Hepatocyte (in vitro differentiated cells): ENCODE results near the gene NAA30. TPM values are rescaled to one million over a fixed set of nuclear protein-coding genes. Genes with fewer than 3 reads are reported as not detected.

Source experiments
- DNase-seq: peaks from one replicate; pipeline ENCODE4 v3.0.0-alpha.2; 2016; ENCODE audit warnings: low spot score
- H2AFZ ChIP-seq: fragments of 200-600 bp; sonication (generic); 2 replicates; pipeline ENCODE4 v1.6.0; 2016; ENCODE audit warnings: antibody characterized with exemption, mild to moderate bottlenecking
- H3K27ac ChIP-seq: fragments of 200-600 bp; sonication (generic); 2 replicates; pipeline ENCODE4 v1.5.1; 2016; ENCODE audit warnings: mild to moderate bottlenecking
- H3K27me3 ChIP-seq: fragments of 200-600 bp; sonication (generic); 2 replicates; pipeline ENCODE4 v1.6.1; 2016
- H3K36me3 ChIP-seq: fragments of 200-600 bp; sonication (generic); replicated peaks from 2 replicates; pipeline ENCODE4 v1.5.1; 2016; ENCODE audit warnings: low read depth; ENCODE audit not compliant: insufficient read depth
- H3K4me1 ChIP-seq: fragments of 200-600 bp; sonication (generic); 2 replicates; pipeline ENCODE4 v1.5.1; 2016; ENCODE audit warnings: mild to moderate bottlenecking, moderate library complexity; ENCODE audit not compliant: insufficient read depth
- H3K4me2 ChIP-seq: fragments of 200-600 bp; sonication (generic); 2 replicates; pipeline ENCODE4 v1.6.0; 2016
- H3K4me3 ChIP-seq: fragments of 200-600 bp; sonication (generic); 2 replicates; pipeline ENCODE4 v1.5.1; 2016; ENCODE audit warnings: mild to moderate bottlenecking
- H3K79me2 ChIP-seq: fragments of 200-600 bp; sonication (generic); 2 replicates; pipeline ENCODE4 v1.6.0; 2017; ENCODE audit warnings: mild to moderate bottlenecking
- H3K9me2 ChIP-seq: fragments of 200-600 bp; sonication (generic); replicated peaks from 2 replicates; pipeline ENCODE4 v1.6.0; 2017; ENCODE audit warnings: mild to moderate bottlenecking; ENCODE audit not compliant: insufficient read depth
- H3K9me3 ChIP-seq: fragments of 200-600 bp; sonication (generic); 2 replicates; pipeline ENCODE4 v1.5.1; 2016; ENCODE audit warnings: low read depth, mild to moderate bottlenecking
- H4K20me1 ChIP-seq: fragments of 200-600 bp; sonication (generic); 2 replicates; pipeline ENCODE4 v1.6.0; 2016; ENCODE audit warnings: mild to moderate bottlenecking; ENCODE audit not compliant: insufficient read depth, poor library complexity, severe bottlenecking
- CTCF ChIP-seq: fragments of 200-600 bp; sonication (generic); IDR thresholded peaks from 2 replicates; pipeline ENCODE4 v1.5.1; 2016; ENCODE audit warnings: antibody characterized with exemption, mild to moderate bottlenecking; ENCODE audit not compliant: poor library complexity
- EZH2 ChIP-seq: fragments of 200-600 bp; sonication (generic); IDR thresholded peaks from 2 replicates; pipeline ENCODE4 v1.6.1; 2016; ENCODE audit warnings: antibody characterized with exemption, mild to moderate bottlenecking, borderline replicate concordance
- EZH2phosphoT487 ChIP-seq: fragments of 200-600 bp; sonication (generic); IDR thresholded peaks from one replicate; pipeline ENCODE4 v1.6.1; 2018; ENCODE audit warnings: antibody characterized with exemption, mild to moderate bottlenecking, low read depth, moderate library complexity; ENCODE audit not compliant: unreplicated experiment, severe bottlenecking
- WGBS: methylation state at CpG from one replicate; pipeline ENCODE4 v1.1.6; 2016; ENCODE audit warnings: low lambda C conversion rate; ENCODE audit errors: missing lambda C conversion rate; 5-methylcytosine and 5-hydroxymethylcytosine counted together
- polyA plus RNA-seq: library from polyadenylated mRNA; unstranded; fragments of >200 nt; fragmentation: Nextera tagmentation; extraction: Ambion mirVana; gene quantifications from 2 replicates; pipeline ENCODE4 v1.2.1, GENCODE V29; 2016
- total RNA-seq: library from RNA; depleted of rRNA; stranded (reverse); fragments of >200 nt; gene quantifications from 2 replicates; pipeline ENCODE4 v1.2.3, GENCODE V29; 2014

Gene NAA30
- total and polyA plus RNA-seq, 2 experiments from 2014 or later: 10.6 to 30.2 TPM

DNA sequence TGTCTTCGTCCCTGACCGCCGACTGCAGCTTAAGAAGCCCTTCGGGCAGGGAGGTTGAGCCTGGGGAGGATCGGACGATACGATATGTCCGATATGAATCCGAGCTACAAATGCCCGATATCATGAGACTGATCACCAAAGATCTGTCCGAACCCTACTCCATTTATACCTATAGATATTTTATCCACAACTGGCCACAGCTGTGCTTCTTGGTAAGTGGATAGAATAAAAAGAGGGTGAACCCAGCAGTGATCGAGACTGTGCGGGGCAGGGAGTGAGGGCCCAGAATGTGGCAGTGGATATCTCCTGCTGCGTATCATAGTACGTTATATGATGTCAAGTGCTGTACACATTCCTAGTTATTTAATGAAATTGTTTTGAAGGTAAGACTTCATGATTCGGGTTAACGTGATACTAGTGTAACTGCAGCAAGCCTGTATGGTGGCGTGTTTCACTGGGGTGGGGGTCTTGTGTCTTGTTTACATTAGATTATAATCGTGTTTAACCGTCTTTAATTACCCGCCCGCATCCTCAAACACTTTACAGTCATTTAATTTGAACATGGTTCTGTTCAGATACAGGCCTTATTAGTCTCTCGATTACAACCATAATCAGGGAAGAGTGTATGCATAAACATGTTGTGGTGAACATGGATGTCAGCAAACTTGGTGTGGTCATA, 1.3 kb downstream of the NAA30 start:
- H3K27ac ChIP-seq: peak overlapping the region; percentile 91
- peak; percentile 14 for DNase-seq
- peak overlapping the region; percentile 72 for H3K4me2 ChIP-seq
- no peaks in the 10 kb centered on the region for H3K36me3 ChIP-seq
- H4K20me1 ChIP-seq: peaks cover 37% of the 10 kb centered on the region
- no peaks in the 10 kb centered on the region for H3K9me2 ChIP-seq
- H3K4me3 ChIP-seq: peak overlapping the region; percentile 89
- H2AFZ ChIP-seq: peak overlapping the region; percentile 86
- peaks cover 20% of the 10 kb centered on the region for H3K4me1 ChIP-seq
- 16% methylated on average over 23 of the region's 23 CpGs for WGBS
- peaks cover 55% of the 10 kb centered on the region for H3K79me2 ChIP-seq
- TF ChIP-seq EZH2phosphoT487 (no peak), EZH2 (no peak), CTCF (no peak)
- no peaks in the 10 kb centered on the region for H3K27me3 ChIP-seq
- H3K9me3 ChIP-seq: no peaks in the 10 kb centered on the region

- Histone ChIP-seq H3K36me3 (no peaks in the 10 kb centered on the region), H3K9me3 (no peaks in the 10 kb centered on the region), H4K20me1 (peaks cover 37% of the 10 kb centered on the region), H3K79me2 (peaks cover 55% of the 10 kb centered on the region), H3K27me3 (no peaks in the 10 kb centered on the region), H2AFZ (no peak overlapping the region), H3K4me1 (peaks cover 20% of the 10 kb centered on the region), H3K9me2 (no peaks in the 10 kb centered on the region), H3K4me3 (peak overlapping the region; percentile 89), H3K4me2 (peak overlapping the region; percentile 72), H3K27ac (no peak overlapping the region)
- no peak for DNase-seq
- TF ChIP-seq EZH2 (no peak), EZH2phosphoT487 (no peak), CTCF (no peak)
Measured at GRCh38 chr14:57392830-57393229, 2.4 kb downstream of the NAA30 start.

DNA sequence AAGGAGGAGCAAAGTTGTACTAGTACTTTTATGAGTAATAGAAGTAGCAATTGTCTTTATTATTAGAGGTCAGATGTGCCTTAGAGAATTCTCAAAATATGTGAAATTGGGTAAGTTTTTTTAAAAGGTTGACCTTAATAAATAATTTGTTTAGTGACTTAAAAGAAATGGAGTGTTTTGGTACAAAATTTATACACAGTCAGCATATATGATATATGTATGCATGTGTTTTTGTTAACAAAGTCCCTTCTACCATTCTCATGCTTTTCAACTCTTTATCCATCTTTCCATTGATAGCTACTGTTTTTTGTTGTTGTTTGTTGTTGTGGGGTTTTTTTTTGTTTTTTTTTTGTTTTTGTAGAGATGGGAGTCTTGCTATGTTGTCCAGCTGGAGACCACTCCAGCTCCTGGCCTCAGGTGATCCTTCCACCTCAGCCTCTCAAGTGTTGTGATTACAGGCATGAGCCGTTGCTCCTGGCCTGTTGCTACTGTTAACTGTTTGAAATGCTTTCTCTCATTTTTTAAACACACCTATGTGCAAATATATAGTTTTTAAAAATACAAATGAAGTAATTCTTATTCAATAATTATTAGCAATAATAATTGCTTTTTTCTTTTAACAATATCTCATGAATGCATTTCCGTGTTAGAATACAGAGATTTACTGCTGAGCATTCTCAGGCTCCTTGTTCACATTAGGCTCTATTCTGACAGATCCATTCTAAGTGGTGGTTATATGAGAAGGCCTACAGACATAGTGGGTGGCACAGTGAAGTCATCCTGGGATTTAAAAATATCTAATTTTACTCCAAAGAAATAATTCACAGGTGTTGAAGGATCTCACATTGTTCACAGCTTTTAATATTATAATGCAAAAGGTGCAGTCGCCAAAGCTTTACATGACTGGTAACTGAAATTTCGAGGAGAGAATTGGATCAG, 10.4 kb downstream of the NAA30 start:
- no peaks in the 10 kb centered on the region for H3K36me3 ChIP-seq
- no peak overlapping the region for H3K27ac ChIP-seq
- H3K4me1 ChIP-seq: no peaks in the 10 kb centered on the region
- H4K20me1 ChIP-seq: no peaks in the 10 kb centered on the region
- H3K27me3 ChIP-seq: no peaks in the 10 kb centered on the region
- no peak overlapping the region for H2AFZ ChIP-seq
- no peak overlapping the region for H3K4me2 ChIP-seq
- H3K9me2 ChIP-seq: no peaks in the 10 kb centered on the region
- 96% methylated on average over 4 of the region's 4 CpGs for WGBS
- no peaks in the 10 kb centered on the region for H3K9me3 ChIP-seq
- DNase-seq: no peak
- no peak overlapping the region for H3K4me3 ChIP-seq
- H3K79me2 ChIP-seq: peaks cover 38% of the 10 kb centered on the region
- no peak for TF ChIP-seq EZH2
- TF ChIP-seq EZH2phosphoT487: no peak
- no peak for TF ChIP-seq CTCF
